ENCODE results near the gene RNF213.

- TF ChIP-seq TAF1 (IDR thresholded peaks at IDR 0.05; ENCODE audit: borderline replicate concordance, insufficient read depth, low read length) (no peak), POLR2AphosphoS5 (IDR thresholded peaks at IDR 0.05; ENCODE audit: low read depth, low read length) (no peak), REST (IDR thresholded peaks at IDR 0.05; ENCODE audit: insufficient read depth in 1 of 2, low read depth in 2 of 2, low read length in 2 of 2) (no peak), SIN3A (IDR thresholded peaks at IDR 0.05; ENCODE audit: borderline replicate concordance, insufficient read depth, low read length) (no peak), FOXP2 (optimal IDR thresholded peaks at IDR 0.05; ENCODE audit: borderline replicate concordance, extremely low read depth, extremely low read length, insufficient read depth) (no peak)
These were observed 7.8 kb downstream of the RNF213 start for GRCh38 chr17:80268427-80268826.

Measured in PFSK-1 (cell line).